CD4-positive, alpha-beta T cell treated with Interleukin-2 at 100 ng/mL for 4 hours (primary cell): ENCODE data around the gene RPS6KA2.
"Not testable (repeated sequence)": the region's sequence is repeated elsewhere in the genome, so short reads cannot be mapped to it uniquely, and the experiment has no call there.

ENCODE experiments used
- DNase-seq: peaks from one replicate; pipeline ENCODE4 v3.0.0-alpha.2; 2020; ENCODE audit warnings: low spot score

The RPS6KA2 gene

DNA sequence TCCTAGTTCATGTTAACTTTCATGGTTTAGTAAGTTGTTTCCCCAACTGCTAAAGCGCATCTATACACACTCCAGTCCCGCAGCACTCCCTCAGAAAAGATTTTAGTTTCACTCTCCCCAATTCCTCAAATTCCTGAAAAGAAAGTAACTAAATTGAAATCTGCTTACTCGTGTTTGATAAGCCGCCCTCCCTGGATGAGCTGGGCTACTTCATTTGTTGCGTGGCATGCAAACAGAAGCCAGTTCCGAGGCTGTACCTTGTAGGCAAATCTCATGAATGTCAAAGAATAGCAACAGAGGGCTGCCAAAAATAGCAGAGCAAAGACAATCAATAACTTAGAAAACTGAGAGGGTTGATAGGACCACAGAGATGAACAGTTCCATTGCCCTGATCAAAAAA, 261.2 kb downstream of the RPS6KA2 start:
- DNase-seq: no peak

DNA sequence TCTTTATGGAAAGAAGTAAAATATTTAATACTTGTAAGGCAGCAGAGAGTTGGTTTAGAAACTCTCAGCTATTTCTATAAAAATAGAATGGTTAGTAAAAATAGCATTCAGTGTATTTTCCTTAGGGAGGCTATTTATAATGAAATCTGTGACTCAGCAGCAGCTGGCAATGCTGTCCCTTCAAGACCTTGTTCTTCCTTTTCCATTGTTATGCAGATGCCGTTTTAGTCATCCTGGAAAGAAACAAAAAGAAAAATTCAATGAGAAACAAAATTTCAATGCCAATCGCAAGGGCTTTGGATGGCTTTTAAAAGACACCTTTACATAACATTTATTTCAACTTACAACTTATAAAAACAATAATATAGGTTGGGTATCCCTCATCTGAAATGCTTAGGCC, 261.8 kb downstream of the RPS6KA2 start:
- no peak for DNase-seq

DNA sequence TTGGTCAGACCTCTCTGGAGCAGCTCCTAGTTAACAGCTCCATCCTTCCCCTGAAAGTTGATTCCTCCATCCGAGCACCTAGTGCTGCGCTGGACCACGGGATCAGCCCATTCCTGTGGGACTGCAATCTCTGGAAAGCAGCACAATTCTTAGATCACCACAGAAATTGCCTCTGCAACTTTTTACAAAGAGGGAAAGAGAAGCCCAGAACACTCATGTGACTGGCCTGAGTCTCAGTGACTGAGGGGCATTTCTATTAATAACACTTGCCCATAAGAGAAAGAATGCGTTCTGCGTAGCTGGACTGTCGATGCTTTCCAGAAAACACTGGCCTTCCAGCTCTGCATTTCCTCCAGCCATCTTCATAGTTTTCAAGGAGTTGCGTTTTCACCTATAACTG, 262.6 kb downstream of the RPS6KA2 start:
- no peak for DNase-seq

DNA sequence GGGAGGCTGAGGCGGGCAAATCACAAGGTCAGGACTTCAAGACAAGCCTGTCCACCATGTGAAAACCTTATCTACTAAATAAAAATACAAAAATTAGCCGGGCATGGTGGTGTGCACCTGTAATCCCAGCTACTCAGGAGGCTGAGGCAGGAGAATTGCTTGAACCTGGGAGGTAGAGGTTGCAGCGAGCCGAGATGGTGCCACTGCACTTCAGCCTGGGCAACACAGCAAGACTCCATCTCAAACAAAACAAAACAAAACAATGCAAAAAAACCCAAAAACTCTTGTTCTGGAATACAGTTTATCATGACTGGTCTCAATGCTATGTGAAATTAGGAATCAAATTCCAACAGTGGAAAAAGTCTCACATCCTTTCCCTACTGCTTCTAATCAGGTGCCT, 264.6 kb downstream of the RPS6KA2 start:
- not testable (repeated sequence) for DNase-seq

DNA sequence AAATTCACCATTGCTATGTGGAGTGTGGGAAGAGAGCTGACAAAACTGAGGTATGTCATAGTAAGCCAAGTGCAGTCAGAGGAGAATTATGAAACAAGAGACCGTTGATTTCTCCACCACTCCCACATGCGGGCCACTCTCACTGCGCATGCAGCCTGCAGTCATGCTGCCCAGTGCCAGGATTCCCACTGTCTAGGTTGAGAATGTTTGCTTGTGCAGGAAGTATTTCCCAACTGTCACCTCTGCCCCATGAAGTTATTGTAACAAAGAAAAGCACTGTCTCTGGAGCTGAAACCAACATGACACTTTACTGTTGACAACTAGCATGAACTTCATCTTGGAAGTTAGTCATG, 266.0 kb downstream of the RPS6KA2 start:
- no peak for DNase-seq

DNA sequence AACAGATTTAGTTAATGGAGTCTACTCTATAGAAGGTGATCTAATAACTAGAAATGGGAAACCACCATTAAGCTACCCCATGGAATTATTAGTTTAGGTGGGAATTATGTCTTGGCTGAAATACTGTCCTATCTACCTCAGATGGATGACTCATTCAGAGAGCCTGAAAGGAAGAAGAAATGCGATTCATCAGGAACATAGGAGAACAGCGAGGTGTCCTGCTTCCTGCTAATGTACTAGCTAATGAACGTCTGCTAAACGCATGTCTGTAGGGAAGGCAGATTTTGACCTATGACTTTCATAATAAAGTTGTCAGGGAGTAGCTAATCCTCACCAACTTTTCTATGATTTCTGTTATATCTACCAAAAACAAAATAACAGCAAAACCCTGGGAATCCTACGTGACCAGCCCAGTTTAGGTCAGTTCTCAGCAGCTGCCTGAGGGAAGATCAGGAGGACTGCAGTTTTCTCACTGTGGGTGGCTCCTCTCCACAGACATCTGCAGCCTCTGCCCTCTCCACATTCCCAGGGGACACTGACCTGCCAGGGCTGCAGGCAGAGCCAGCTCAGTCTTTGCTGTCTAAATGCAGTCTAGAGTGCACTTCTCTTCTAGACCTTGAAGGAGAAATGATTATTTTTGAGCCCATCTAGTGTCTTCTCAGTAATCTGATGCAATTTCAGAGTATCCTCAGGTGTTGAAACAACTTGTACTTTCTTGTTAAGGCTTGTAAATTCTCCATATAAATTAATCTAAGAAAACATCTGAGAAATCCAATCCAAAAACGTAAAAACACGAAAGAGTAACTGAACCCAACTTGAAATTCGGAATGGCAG, 266.6 kb downstream of the RPS6KA2 start:
- DNase-seq: no peak
